Body of pancreas (tissue), 4 donors: ENCODE measurements around the gene ZP2.

ENCODE experiments used
- CTCF ChIP-seq, 7 experiments: fragments of 450-650 bp in 4 of 7; fragments of 200-600 bp in 3 of 7; sonication (generic) in 3 of 7; IDR thresholded peaks; one replicate each; pipeline ENCODE4 v1.5.1; 2016 to 2019; ENCODE audit warnings: antibody characterized with exemption in 7 of 7
- POLR2A ChIP-seq, 3 donors: fragments of 450-650 bp; IDR thresholded peaks; one replicate each; pipeline ENCODE4 v1.6.1; 2016; ENCODE audit warnings: antibody characterized with exemption in 3 of 3, mild to moderate bottlenecking in 2 of 3

GRCh38 chr16:21164521-21165168 lies 46.7 kb downstream of the ZP2 start:
- TF ChIP-seq CTCF (IDR thresholded peaks at IDR 0.05): no peak
- no peak for TF ChIP-seq POLR2A (IDR thresholded peaks at IDR 0.05)
